WTC11 (cell line): ENCODE results near the gene ADISSP. TPM values are rescaled to one million over a fixed set of nuclear protein-coding genes. Genes with fewer than 3 reads are reported as not detected.

ENCODE experiments used
- ATAC-seq: fragments of 200-7000 bp; cut with Tn5 transposase; 2 replicates; pipeline ENCODE4 v1.10.0; 2021; ENCODE audit warnings: mild to moderate bottlenecking, moderate library complexity
- CTCF ChIA-PET: fragments of 300-600 bp; sonication (Branson Sonifier 250); formaldehyde crosslinking; loops from one replicate; lab custom pipeline; 2021; ENCODE audit warnings: antibody characterized with exemption; lab: Charles Lee
- POLR2A ChIA-PET: fragments of 350-600 bp; sonication (Branson Sonifier 250); formaldehyde crosslinking; loops from one replicate; lab custom pipeline; 2021; ENCODE audit warnings: antibody characterized with exemption; lab: Charles Lee
- DNase-seq: peaks from one replicate; pipeline ENCODE4 v3.0.0; 2021; ENCODE audit warnings: low spot score
- H3K27ac Mint-ChIP-seq: 2 replicates; pipeline ENCODE4 v1.8.0; 2021; ENCODE audit warnings: mixed read lengths
- H3K27me3 Mint-ChIP-seq: 2 replicates; pipeline ENCODE4 v1.8.0; 2021; ENCODE audit warnings: low read depth, mild to moderate bottlenecking, moderate library complexity, mixed read lengths
- H3K36me3 Mint-ChIP-seq: 2 replicates; pipeline ENCODE4 v1.8.0; 2021; ENCODE audit warnings: mixed read lengths
- H3K4me1 Mint-ChIP-seq: 2 replicates; pipeline ENCODE4 v1.8.0; 2022; ENCODE audit warnings: mixed read lengths
- H3K4me3 Mint-ChIP-seq: 2 replicates; pipeline ENCODE4 v1.8.0; 2021; ENCODE audit warnings: mild to moderate bottlenecking, moderate library complexity, mixed read lengths
- H3K9me3 Mint-ChIP-seq: 2 replicates; pipeline ENCODE4 v1.8.0; 2021; ENCODE audit warnings: mixed read lengths
- ATF1 ChIP-seq: sonication (generic); formaldehyde crosslinking; IDR thresholded peaks from 2 replicates; pipeline ENCODE4 v1.8.1; 2023; ENCODE audit warnings: mild to moderate bottlenecking, moderate library complexity, missing genetic modification reagents
- ATF2 ChIP-seq: sonication (generic); formaldehyde crosslinking; IDR thresholded peaks from 2 replicates; pipeline ENCODE4 v1.8.1; 2022; ENCODE audit warnings: low read depth, missing genetic modification reagents, borderline replicate concordance
- CREB1 ChIP-seq: sonication (generic); formaldehyde crosslinking; IDR thresholded peaks from 2 replicates; pipeline ENCODE4 v1.8.0; 2023; ENCODE audit warnings: mild to moderate bottlenecking, missing genetic modification reagents
- E2F1 ChIP-seq: sonication (generic); formaldehyde crosslinking; IDR thresholded peaks from 2 replicates; pipeline ENCODE4 v1.8.0; 2022; ENCODE audit warnings: mild to moderate bottlenecking, missing genetic modification reagents
- E2F4 ChIP-seq: sonication (generic); formaldehyde crosslinking; IDR thresholded peaks from 2 replicates; pipeline ENCODE4 v1.8.1; 2022; ENCODE audit warnings: low read depth, mild to moderate bottlenecking, moderate library complexity, missing genetic modification reagents, borderline replicate concordance
- ERG ChIP-seq: fragments of 250-450 bp; sonication (Bioruptor Pico); IDR thresholded peaks from 2 replicates; pipeline ENCODE4 v1.8.0; 2021; ENCODE audit warnings: mild to moderate bottlenecking
- ETV6 ChIP-seq: sonication (generic); formaldehyde crosslinking; IDR thresholded peaks from 2 replicates; pipeline ENCODE4 v1.8.1; 2022; ENCODE audit warnings: mild to moderate bottlenecking, missing genetic modification reagents
- HMGA2 ChIP-seq: fragments of 250-450 bp; sonication (Bioruptor Pico); IDR thresholded peaks from 2 replicates; pipeline ENCODE4 v1.4.0; 2021; ENCODE audit warnings: mild to moderate bottlenecking, moderate library complexity
- JAZF1 ChIP-seq: fragments of 250-450 bp; sonication (Bioruptor Pico); IDR thresholded peaks from 2 replicates; pipeline ENCODE4 v1.9.0; 2021; ENCODE audit warnings: moderate library complexity, mild to moderate bottlenecking, inconsistent platforms
- OVOL2 ChIP-seq: fragments of 250-450 bp; sonication (Bioruptor Pico); IDR thresholded peaks from 2 replicates; pipeline ENCODE4 v1.9.0; 2021; ENCODE audit warnings: mild to moderate bottlenecking, borderline replicate concordance
- PRDM15 ChIP-seq: sonication (generic); formaldehyde crosslinking; IDR thresholded peaks from 2 replicates; pipeline ENCODE4 v1.8.0; 2022; ENCODE audit warnings: missing genetic modification reagents
- TCF7 ChIP-seq: sonication (generic); formaldehyde crosslinking; IDR thresholded peaks from 2 replicates; pipeline ENCODE4 v1.8.0; 2022; ENCODE audit warnings: mild to moderate bottlenecking, low read depth, missing genetic modification reagents, moderate library complexity
- USF1 ChIP-seq: sonication (generic); formaldehyde crosslinking; IDR thresholded peaks from 2 replicates; pipeline ENCODE4 v1.8.0; 2022; ENCODE audit warnings: mild to moderate bottlenecking, missing genetic modification reagents
- USF2 ChIP-seq: sonication (generic); formaldehyde crosslinking; IDR thresholded peaks from 2 replicates; pipeline ENCODE4 v1.8.1; 2023; ENCODE audit warnings: mild to moderate bottlenecking, missing genetic modification reagents, moderate library complexity
- ZBTB21 ChIP-seq: sonication (generic); formaldehyde crosslinking; IDR thresholded peaks from 2 replicates; pipeline ENCODE4 v1.8.1; 2023; ENCODE audit warnings: mild to moderate bottlenecking, missing genetic modification reagents, borderline replicate concordance
- ZMAT4 ChIP-seq: fragments of 250-450 bp; sonication (Bioruptor Pico); IDR thresholded peaks from 2 replicates; pipeline ENCODE4 v1.9.0; 2021; ENCODE audit warnings: mild to moderate bottlenecking
- ZSCAN18 ChIP-seq: fragments of 250-450 bp; sonication (Bioruptor Pico); IDR thresholded peaks from 2 replicates; pipeline ENCODE4 v2.1.2; 2022; ENCODE audit warnings: mild to moderate bottlenecking, moderate library complexity
- total RNA-seq: library from RNA; stranded (reverse); gene quantifications from 3 replicates; pipeline ENCODE4 v1.2.3, GENCODE V29; 2021

The ADISSP gene
- total RNA-seq, 1 experiment from 2014 or later, result 129 TPM

- TF ChIP-seq ATF2 (CRISPR knock-in tag), result no peak
- no peak for TF ChIP-seq HMGA2
- no peak for TF ChIP-seq ERG (CRISPR knock-in tag)
- TF ChIP-seq E2F1 (CRISPR knock-in tag), result no peak
- no peak for TF ChIP-seq JAZF1 (CRISPR knock-in tag)
- TF ChIP-seq ZMAT4 (CRISPR knock-in tag), result no peak
- TF ChIP-seq ATF1, result no peak
- TF ChIP-seq OVOL2, result no peak
- no peak for TF ChIP-seq PRDM15
Observed at GRCh38 chr20:3777716-3778629, 10.4 kb upstream of the ADISSP start (continued).

GRCh38 chr20:3777381-3777715 is 9.8 kb upstream of the ADISSP start:
- Mint-ChIP-seq H3K4me3 (peak overlapping the region; percentile 79), H3K36me3 (no peaks in the 10 kb centered on the region), H3K27ac (no peak overlapping the region), H3K9me3 (no peaks in the 10 kb centered on the region), H3K4me1 (peaks cover 25% of the 10 kb centered on the region), H3K27me3 (peaks cover 62% of the 10 kb centered on the region)
- peak; percentile 31 for ATAC-seq
- CTCF ChIA-PET, result interaction anchor here (1.0 to 3.3 kb wide), 15 partner anchors 9 to 107 kb away, joined by 3 to 27 read pairs (median 7); partner anchors contain the start of genes ADAM33, ADISSP, AP5S1 and CENPB
- DNase-seq, result no peak
- POLR2A ChIA-PET, result interaction anchor here (0.6 to 2.1 kb wide), 4 partner anchors 9 to 1802 kb away, joined by 3 to 14 read pairs (median 4); partner anchors contain the start of genes ADISSP and AP5S1
- TF ChIP-seq ETV6, result no peak
- TF ChIP-seq CREB1, result no peak
- TF ChIP-seq E2F4, result no peak
- TF ChIP-seq USF1 (CRISPR knock-in tag), result no peak
- TF ChIP-seq TCF7, result no peak
- peak; percentile 5; the same call in 1 of the 2 replicates for TF ChIP-seq USF2 (CRISPR knock-in tag)
- TF ChIP-seq ZSCAN18 (CRISPR knock-in tag), result no peak
- TF ChIP-seq ZBTB21 (CRISPR knock-in tag), result no peak
